HG03280 (cell line): Measurements from ENCODE around the gene JAK2.

Source experiments
- ATAC-seq: cut with Tn5 transposase; IDR thresholded peaks from one replicate; pipeline ENCODE4 v1.9.1; 2021; ENCODE audit warnings: mild to moderate bottlenecking, moderate library complexity; ENCODE audit not compliant: unreplicated experiment

Gene JAK2

DNA sequence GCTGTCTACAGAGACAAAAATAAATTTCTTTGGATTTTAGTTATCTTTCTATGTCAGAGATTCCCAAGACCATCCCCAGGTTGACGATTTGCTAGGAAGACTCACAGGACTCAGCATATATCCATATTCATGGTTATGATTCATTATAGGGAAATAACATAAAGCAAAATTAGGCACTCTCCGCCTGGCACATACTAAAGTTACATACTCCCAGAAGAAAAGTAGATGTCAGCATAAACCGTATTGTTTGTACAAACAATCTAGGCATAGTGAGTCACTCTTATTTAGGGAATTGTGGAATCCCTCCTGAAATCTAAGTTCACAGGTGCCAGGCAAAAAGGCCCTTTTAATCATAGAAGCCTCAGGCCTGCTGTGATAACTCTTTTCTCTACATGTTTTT, 137.4 kb downstream of the JAK2 start:
- no peak for ATAC-seq

DNA sequence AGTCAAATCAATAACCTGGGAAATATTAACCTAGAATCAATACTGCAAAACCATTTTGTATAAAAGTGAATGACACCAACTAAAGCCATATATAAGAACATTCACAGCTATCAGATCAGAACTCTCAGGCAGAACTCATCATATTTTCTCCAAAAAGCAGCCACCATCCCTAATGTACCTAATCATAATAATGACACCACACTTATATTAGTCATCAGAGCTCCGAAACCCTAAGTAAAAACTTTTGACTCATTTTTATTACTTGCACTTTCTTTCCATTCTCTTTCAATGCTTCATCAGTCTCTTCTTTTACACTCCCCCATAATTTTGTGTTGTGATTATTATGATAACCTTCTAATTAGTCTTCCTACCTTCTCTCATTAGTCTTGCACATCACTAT, 155.1 kb downstream of the JAK2 start:
- ATAC-seq: no peak

DNA sequence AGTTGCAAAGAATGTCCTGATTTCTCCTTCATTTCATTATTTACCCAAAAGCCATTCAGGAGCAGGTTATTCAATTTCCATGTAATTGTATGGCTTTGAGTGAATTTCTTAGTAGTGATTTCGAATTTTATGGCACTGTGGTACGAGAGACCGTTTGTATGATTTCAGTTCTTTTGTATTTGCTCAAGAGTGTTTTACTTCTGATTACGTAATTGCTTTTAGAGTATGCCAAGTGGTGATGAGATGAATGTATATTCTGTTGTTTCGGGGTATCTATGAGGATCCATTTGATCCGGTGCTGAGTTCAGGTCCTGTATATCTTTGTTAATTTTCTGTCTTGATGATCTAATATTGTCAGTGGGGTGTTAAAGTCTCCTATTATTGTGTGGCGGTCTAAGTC, 159.1 kb downstream of the JAK2 start:
- no peak for ATAC-seq

DNA sequence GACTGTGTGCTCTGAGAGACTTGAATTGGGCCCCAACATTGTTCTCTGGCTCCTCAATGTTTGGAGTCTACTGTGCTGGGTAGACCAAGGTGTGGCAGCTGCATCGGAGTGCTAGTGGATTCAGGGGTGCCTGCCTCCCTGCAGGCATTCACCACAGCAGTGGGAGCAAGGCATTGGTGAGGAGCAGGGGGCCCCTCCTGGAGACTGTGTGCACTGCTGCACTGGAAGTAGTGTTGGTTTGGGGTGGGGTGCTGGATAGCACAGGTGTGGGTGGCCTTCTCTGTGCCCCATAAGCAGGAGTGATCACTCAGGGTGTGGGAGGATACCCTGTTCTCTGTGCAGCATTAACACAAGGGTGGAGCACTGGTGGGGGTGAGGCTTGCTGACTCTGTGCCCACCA, 161.2 kb downstream of the JAK2 start:
- ATAC-seq: no peak
